Psoas muscle (tissue), 8 donors: ENCODE results near the gene BMPR1B. TPM values are rescaled to one million over a fixed set of nuclear protein-coding genes. Genes with fewer than 3 reads are reported as not detected.
A peak's percentile ranks its signal among the peaks of the same experiment; 100 is the strongest.
"Not testable (repeated sequence)": the region's sequence is repeated elsewhere in the genome, so short reads cannot be mapped to it uniquely, and the experiment has no call there.

Source experiments
- ATAC-seq, 4 donors: fragments of 200-7000 bp; cut with Tn5 transposase; one replicate each; pipeline ENCODE4 v1.9.1; 2020; ENCODE audit warnings: moderate library complexity in 3 of 4, mild to moderate bottlenecking in 2 of 4
- DNase-seq, 2 donors: peaks; one replicate each; pipeline ENCODE4 v3.0.0-alpha.2; 2020
- H3K27ac ChIP-seq: fragments of 200-600 bp; one replicate; pipeline ENCODE4 v1.8.0; 2022
- H3K27me3 ChIP-seq, 3 donors: fragments of 200-600 bp in 1 of 3; one replicate each; pipeline versions ENCODE4 v1.6.1 to v1.8.0; 2013 to 2022; ENCODE audit warnings: low read length in 2 of 3, mild to moderate bottlenecking in 2 of 3, moderate library complexity in 1 of 3; ENCODE audit not compliant: insufficient read depth in 3 of 3
- H3K36me3 ChIP-seq, 2 donors: fragments of 200-600 bp in 1 of 2; one replicate each; pipeline versions ENCODE4 v1.6.1 to v1.8.0; 2013 to 2022; ENCODE audit warnings: low read depth in 1 of 2, mild to moderate bottlenecking in 1 of 2, moderate library complexity in 1 of 2; ENCODE audit not compliant: insufficient read depth in 1 of 2
- H3K4me1 ChIP-seq: fragments of 200-600 bp; one replicate; pipeline ENCODE4 v1.8.0; 2022
- H3K4me3 ChIP-seq: fragments of 200-600 bp; one replicate; pipeline ENCODE4 v1.8.0; 2022; ENCODE audit warnings: mild to moderate bottlenecking
- H3K9me3 ChIP-seq: fragments of 200-600 bp; one replicate; pipeline ENCODE4 v1.8.0; 2022
- WGBS, 3 donors: extraction: QIAGEN DNeasy Blood & Tissue Kit; methylation state at CpG; one replicate each; pipeline versions ENCODE4 v1.1.6 to v1.1.7; 2013; 5-methylcytosine and 5-hydroxymethylcytosine counted together
- intact Hi-C, 2 donors: fragments of 100-400 bp; cut with DNase I; formaldehyde crosslinking; loops; one replicate each; pipeline versions ENCODE4 v1.11.0 to v1.14.2; 2022
- polyA plus RNA-seq, 3 donors: library from polyadenylated mRNA; stranded (reverse); fragments of 200-250 nt; gene quantifications; one replicate each; pipeline ENCODE4 v1.2.3, GENCODE V29; 2013
- total RNA-seq, 4 donors: library from RNA; stranded (reverse); fragmentation: NEBNext Ultra II Directional in 2 of 4; extraction: Animal tissue kit (Norgen Biotek cat#: 25700) in 2 of 4; gene quantifications; one replicate each; pipeline versions ENCODE4 v1.2.1 to v1.2.4, GENCODE V29; 2021 to 2023
- TF ChIP-seq, protein P1 (sequence below): fragments of 200-600 bp; IDR thresholded peaks from one replicate; pipeline ENCODE4 v1.8.0; 2022; ENCODE audit warnings: antibody characterized with exemption
- donor health status: healthy with polysubstance abuse.
- donor health status: DM: no; HTN: no; CAD: no; lungs with moderate emphysema.
- donor health status: Bipolar disorder and iron deficiency.
- donor health status: healthy.
- donor health status: DM: yes; HTN: yes; CAD: no.
- donor health status: DM: no; HTN: no; CAD: no.
- donor health status: DM: no; HTN: no; CAD: no.
- donor health status: DM: yes; HTN: yes; CAD: no.

Gene BMPR1B
- total and polyA plus RNA-seq, 7 donors, result 0.26 to 13.0 (median 1.0) TPM

DNA sequence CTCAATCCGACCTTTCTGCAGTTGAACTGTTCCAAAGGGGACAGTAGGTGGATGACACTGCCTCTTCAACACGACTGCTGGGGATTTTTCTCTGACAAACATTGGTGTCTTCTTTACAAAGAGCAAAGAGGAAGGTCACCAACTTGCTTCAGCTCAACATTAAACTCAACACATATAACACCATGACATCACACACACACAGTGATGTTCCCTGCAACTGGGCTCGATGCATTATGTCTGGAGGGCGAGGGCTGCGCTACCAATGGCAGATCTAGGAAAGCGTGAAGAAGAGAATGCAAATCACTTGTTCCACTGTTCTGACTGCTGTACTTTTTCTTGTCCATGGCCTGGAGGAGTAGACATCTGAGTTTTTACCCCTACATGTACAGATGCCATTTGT lies 405.1 kb downstream of the BMPR1B start:
- TF ChIP-seq, protein P1, sequence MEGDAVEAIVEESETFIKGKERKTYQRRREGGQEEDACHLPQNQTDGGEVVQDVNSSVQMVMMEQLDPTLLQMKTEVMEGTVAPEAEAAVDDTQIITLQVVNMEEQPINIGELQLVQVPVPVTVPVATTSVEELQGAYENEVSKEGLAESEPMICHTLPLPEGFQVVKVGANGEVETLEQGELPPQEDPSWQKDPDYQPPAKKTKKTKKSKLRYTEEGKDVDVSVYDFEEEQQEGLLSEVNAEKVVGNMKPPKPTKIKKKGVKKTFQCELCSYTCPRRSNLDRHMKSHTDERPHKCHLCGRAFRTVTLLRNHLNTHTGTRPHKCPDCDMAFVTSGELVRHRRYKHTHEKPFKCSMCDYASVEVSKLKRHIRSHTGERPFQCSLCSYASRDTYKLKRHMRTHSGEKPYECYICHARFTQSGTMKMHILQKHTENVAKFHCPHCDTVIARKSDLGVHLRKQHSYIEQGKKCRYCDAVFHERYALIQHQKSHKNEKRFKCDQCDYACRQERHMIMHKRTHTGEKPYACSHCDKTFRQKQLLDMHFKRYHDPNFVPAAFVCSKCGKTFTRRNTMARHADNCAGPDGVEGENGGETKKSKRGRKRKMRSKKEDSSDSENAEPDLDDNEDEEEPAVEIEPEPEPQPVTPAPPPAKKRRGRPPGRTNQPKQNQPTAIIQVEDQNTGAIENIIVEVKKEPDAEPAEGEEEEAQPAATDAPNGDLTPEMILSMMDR, result no peak
- H3K4me1 ChIP-seq, result no peaks in the 10 kb centered on the region
- ATAC-seq, result no peak
- 87 to 95% (median 91%) methylated on average over 6 of the region's 6 CpGs for WGBS, 3 donors
- H3K36me3 ChIP-seq, result peaks cover 0 to 14% of the 10 kb centered on the region in 2 donors
- no peak overlapping the region for H3K27ac ChIP-seq
- no peaks in the 10 kb centered on the region for H3K9me3 ChIP-seq
- H3K4me3 ChIP-seq, result no peak overlapping the region
- intact Hi-C loops, result no loop called here
- H3K27me3 ChIP-seq, result no peaks in the 10 kb centered on the region
- DNase-seq, result no peak

DNA sequence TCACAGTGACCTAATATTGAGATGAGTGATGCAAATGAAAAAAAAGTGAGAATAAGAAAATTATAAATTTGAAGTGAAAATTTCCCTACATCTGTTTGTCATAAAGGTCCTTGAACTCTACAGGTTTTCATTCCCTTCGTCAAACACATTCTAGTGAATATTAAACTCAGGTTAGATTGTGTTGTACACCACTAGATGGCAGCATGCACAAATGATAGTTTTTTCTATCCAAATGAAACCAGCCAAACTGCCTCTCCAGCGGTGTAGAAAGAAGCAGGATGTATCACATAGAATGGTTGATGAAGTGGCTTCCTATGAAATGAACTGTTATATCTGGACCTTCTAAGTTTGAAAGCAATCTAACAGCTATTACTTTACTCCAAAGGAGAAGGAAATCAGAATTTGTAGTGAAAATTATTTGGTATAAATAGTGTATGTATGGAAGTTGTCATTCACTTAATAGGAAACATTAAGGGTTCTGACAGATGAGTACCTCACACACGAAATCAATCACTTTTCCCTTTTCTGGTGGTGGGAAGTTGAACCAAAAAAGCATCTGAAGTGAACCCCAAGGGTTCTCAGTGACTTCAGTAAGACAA lies 408.3 kb downstream of the BMPR1B start:
- WGBS, 3 donors, result 10 to 17% (median 12%) methylated on average over 3 of the region's 3 CpGs

DNA sequence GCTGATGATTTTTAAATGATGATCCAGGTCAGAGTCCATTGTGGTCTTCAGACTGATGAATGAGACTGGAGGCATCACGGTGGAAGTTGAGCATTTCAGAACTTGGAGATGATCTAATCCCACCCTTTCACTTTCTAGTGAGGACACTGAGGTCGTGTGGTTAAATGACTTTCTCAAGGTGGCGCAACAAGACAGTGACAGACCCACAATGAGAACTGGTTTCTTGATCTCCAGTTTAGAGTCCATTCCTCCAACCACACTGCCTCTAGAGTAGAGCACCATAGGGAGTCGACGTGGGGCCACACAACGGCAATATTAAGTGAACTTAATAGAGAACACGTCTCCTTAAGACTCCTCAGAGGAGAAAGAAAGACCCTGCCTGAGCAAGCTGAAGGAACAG lies 410.1 kb downstream of the BMPR1B start:
- WGBS, 3 donors, result 83 to 88% (median 88%) methylated on average over 7 of the region's 7 CpGs

More for the DNA sequence above, 408.3 kb downstream of the BMPR1B start:
- ATAC-seq (peak; percentile 36 to 79 (median 56)), DNase-seq (no peak)
- no peak overlapping the region for H3K27ac ChIP-seq
- no peaks in the 10 kb centered on the region for H3K4me1 ChIP-seq
- intact Hi-C loops, result no loop called here
- H3K27me3 ChIP-seq, result no peaks in the 10 kb centered on the region
- no peaks in the 10 kb centered on the region for H3K36me3 ChIP-seq
- TF ChIP-seq, protein P1, result peak; percentile 69
- H3K9me3 ChIP-seq, result no peaks in the 10 kb centered on the region
- H3K4me3 ChIP-seq, result no peak overlapping the region

DNA sequence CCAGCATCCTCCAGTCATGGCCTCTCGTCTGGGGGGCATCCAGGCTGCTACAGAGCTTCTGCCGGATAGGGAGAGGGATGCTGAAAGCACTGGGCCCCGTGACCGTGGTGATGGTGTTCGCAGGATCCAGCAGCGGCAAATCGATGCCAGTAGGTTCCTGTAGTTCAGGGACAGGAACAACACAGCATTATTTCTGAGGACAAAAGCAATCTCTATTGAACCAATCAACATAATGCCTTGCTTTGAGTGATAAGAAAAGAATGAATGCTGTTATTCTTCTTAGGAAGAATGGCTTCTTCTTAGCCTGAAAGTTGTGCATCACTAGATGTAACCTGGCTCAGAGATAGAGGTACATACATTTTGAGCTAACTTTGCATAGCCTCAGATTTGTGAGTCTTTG lies 412.4 kb downstream of the BMPR1B start:
- DNase-seq (no peak), ATAC-seq (no peak)
- Histone ChIP-seq H3K9me3 (no peaks in the 10 kb centered on the region), H3K27me3 (no peaks in the 10 kb centered on the region), H3K4me1 (no peaks in the 10 kb centered on the region), H3K4me3 (no peak overlapping the region), H3K36me3 (no peaks in the 10 kb centered on the region), H3K27ac (no peak overlapping the region)
- TF ChIP-seq, protein P1, result no peak
- intact Hi-C loops, result no loop called here
- WGBS, 3 donors, result 88 to 93% (median 93%) methylated on average over 7 of the region's 7 CpGs

More for the DNA sequence above, 410.1 kb downstream of the BMPR1B start:
- no peaks in the 10 kb centered on the region for H3K27me3 ChIP-seq
- DNase-seq, result no peak
- TF ChIP-seq, protein P1, result no peak
- H3K4me1 ChIP-seq, result no peaks in the 10 kb centered on the region
- H3K9me3 ChIP-seq, result no peaks in the 10 kb centered on the region
- no peak overlapping the region for H3K27ac ChIP-seq
- no peak for ATAC-seq
- H3K36me3 ChIP-seq, result no peaks in the 10 kb centered on the region
- H3K4me3 ChIP-seq, result no peak overlapping the region
- intact Hi-C loops, result no loop called here

DNA sequence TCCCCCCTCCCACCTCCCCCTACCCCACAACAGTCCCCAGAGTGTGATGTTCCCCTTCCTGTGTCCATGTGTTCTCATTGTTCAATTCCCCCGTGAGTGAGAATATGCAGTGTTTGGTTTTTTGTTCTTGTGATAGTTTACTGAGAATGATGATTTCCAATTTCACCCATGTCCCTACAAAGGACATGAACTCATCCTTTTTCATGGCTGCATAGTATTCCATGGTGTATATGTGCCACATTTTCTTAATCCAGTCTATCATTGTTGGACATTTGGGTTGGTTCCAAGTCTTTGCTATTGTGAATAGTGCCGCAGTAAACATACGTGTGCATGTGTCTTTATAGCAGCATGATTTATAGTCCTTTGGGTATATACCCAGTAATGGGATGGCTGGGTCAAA lies 413.6 kb downstream of the BMPR1B start:
- H3K36me3 ChIP-seq, ATAC-seq, H3K4me3 ChIP-seq, H3K27me3 ChIP-seq, H3K4me1 ChIP-seq, DNase-seq, intact Hi-C loops, H3K27ac ChIP-seq, H3K9me3 ChIP-seq: not testable (repeated sequence)
- 94 to 98% (median 95%) methylated on average over 1 of the region's 3 CpGs for WGBS, 3 donors
